GM23338 (cell line): ENCODE results near the gene ELFN1. TPM values are rescaled to one million over a fixed set of nuclear protein-coding genes. Genes with fewer than 3 reads are reported as not detected.

Source experiments
- ATAC-seq: fragments of 200-7000 bp; cut with Tn5 transposase; 3 replicates; pipeline ENCODE4 v1.9.1; 2020
- DNase-seq: peaks from one replicate; pipeline ENCODE4 v3.0.0-alpha.2; 2015; ENCODE audit warnings: low spot score
- H2AFZ ChIP-seq: fragments of 200-600 bp; sonication (generic); 2 replicates; pipeline ENCODE4 v1.8.0; 2016; ENCODE audit warnings: antibody characterized with exemption, mild to moderate bottlenecking, moderate library complexity
- H3F3A ChIP-seq: fragments of 200-600 bp; sonication (generic); replicated peaks from 2 replicates; pipeline ENCODE4 v1.8.0; 2017; ENCODE audit warnings: antibody characterized with exemption, mixed run types, low read depth
- H3K27ac ChIP-seq: fragments of 200-600 bp; sonication (generic); 2 replicates; pipeline ENCODE4 v1.6.1; 2016; ENCODE audit warnings: low read depth
- H3K27me3 ChIP-seq: fragments of 200-600 bp; sonication (generic); 2 replicates; pipeline ENCODE4 v1.8.0; 2016; ENCODE audit warnings: mild to moderate bottlenecking, mixed run types, moderate library complexity; ENCODE audit not compliant: insufficient read depth
- H3K36me3 ChIP-seq: fragments of 200-600 bp; sonication (generic); 2 replicates; pipeline ENCODE4 v1.8.0; 2016; ENCODE audit warnings: mild to moderate bottlenecking; ENCODE audit not compliant: insufficient read depth
- H3K4me1 ChIP-seq: fragments of 200-600 bp; sonication (generic); 2 replicates; pipeline ENCODE4 v1.8.0; 2016; ENCODE audit warnings: mild to moderate bottlenecking, moderate library complexity; ENCODE audit not compliant: insufficient read depth
- H3K4me2 ChIP-seq: fragments of 200-600 bp; sonication (generic); 2 replicates; pipeline ENCODE4 v1.7.1; 2017; ENCODE audit warnings: mixed run types
- H3K4me3 ChIP-seq: fragments of 200-600 bp; sonication (generic); 2 replicates; pipeline ENCODE4 v1.6.1; 2016; ENCODE audit warnings: mixed run types
- H3K79me2 ChIP-seq: fragments of 200-600 bp; sonication (generic); replicated peaks from 2 replicates; pipeline ENCODE4 v1.8.0; 2017; ENCODE audit warnings: mild to moderate bottlenecking; ENCODE audit not compliant: insufficient read depth
- H3K9me2 ChIP-seq: fragments of 200-600 bp; sonication (generic); 2 replicates; pipeline ENCODE4 v1.8.0; 2017; ENCODE audit not compliant: insufficient read depth
- H4K20me1 ChIP-seq: fragments of 200-600 bp; sonication (generic); replicated peaks from 2 replicates; pipeline ENCODE4 v1.8.0; 2017; ENCODE audit warnings: mild to moderate bottlenecking; ENCODE audit not compliant: insufficient read depth
- H3K27ac Mint-ChIP-seq: 2 replicates; pipeline ENCODE4 v1.8.0; 2020; ENCODE audit warnings: inconsistent platforms, mild to moderate bottlenecking, moderate library complexity, mixed read lengths
- H3K27me3 Mint-ChIP-seq: 3 replicates; pipeline ENCODE4 v1.8.0; 2022; ENCODE audit warnings: low read depth, mild to moderate bottlenecking, moderate library complexity, mixed read lengths, inconsistent platforms; ENCODE audit not compliant: insufficient read depth, poor library complexity
- H3K36me3 Mint-ChIP-seq: 3 replicates; pipeline ENCODE4 v1.8.0; 2021; ENCODE audit warnings: low read depth, mild to moderate bottlenecking, inconsistent platforms, moderate library complexity, mixed read lengths
- H3K4me1 Mint-ChIP-seq: 3 replicates; pipeline ENCODE4 v1.8.0; 2020; ENCODE audit warnings: mild to moderate bottlenecking, inconsistent platforms, mixed read lengths
- H3K4me3 Mint-ChIP-seq: 3 replicates; pipeline ENCODE4 v1.8.0; 2021; ENCODE audit warnings: moderate library complexity, mild to moderate bottlenecking, inconsistent platforms, mixed read lengths
- H3K9me3 Mint-ChIP-seq: 3 replicates; pipeline ENCODE4 v1.8.0; 2020; ENCODE audit warnings: moderate library complexity, mild to moderate bottlenecking, inconsistent platforms, mixed read lengths
- ETS1 ChIP-seq: IDR thresholded peaks from 2 replicates; pipeline ENCODE4 v1.6.1; 2016; ENCODE audit warnings: antibody characterized with exemption
- polyA plus RNA-seq: library from polyadenylated mRNA; unstranded; fragments of >200 nt; fragmentation: Nextera tagmentation; extraction: Ambion mirVana; gene quantifications from 2 replicates; pipeline ENCODE4 v1.2.1, GENCODE V29; 2016
- total RNA-seq: library from RNA; depleted of rRNA; stranded (reverse); fragments of >200 nt; shearing (Covaris generic); gene quantifications from 2 replicates; pipeline ENCODE4 v1.2.3, GENCODE V29; 2014
- TF ChIP-seq, protein P1 (sequence below): fragments of 250-450 bp; sonication (Bioruptor Pico); IDR thresholded peaks from 2 replicates; pipeline ENCODE4 v1.5.0; 2020; ENCODE audit warnings: mild to moderate bottlenecking, moderate library complexity

ELFN1 gene
- total and polyA plus RNA-seq, 2 experiments from 2014 or later, result 0.08 to 3.5 TPM

GRCh38 chr7:1694611-1695511 lies 24.8 kb downstream of the ELFN1 start (continued):
- TF ChIP-seq, protein P1, sequence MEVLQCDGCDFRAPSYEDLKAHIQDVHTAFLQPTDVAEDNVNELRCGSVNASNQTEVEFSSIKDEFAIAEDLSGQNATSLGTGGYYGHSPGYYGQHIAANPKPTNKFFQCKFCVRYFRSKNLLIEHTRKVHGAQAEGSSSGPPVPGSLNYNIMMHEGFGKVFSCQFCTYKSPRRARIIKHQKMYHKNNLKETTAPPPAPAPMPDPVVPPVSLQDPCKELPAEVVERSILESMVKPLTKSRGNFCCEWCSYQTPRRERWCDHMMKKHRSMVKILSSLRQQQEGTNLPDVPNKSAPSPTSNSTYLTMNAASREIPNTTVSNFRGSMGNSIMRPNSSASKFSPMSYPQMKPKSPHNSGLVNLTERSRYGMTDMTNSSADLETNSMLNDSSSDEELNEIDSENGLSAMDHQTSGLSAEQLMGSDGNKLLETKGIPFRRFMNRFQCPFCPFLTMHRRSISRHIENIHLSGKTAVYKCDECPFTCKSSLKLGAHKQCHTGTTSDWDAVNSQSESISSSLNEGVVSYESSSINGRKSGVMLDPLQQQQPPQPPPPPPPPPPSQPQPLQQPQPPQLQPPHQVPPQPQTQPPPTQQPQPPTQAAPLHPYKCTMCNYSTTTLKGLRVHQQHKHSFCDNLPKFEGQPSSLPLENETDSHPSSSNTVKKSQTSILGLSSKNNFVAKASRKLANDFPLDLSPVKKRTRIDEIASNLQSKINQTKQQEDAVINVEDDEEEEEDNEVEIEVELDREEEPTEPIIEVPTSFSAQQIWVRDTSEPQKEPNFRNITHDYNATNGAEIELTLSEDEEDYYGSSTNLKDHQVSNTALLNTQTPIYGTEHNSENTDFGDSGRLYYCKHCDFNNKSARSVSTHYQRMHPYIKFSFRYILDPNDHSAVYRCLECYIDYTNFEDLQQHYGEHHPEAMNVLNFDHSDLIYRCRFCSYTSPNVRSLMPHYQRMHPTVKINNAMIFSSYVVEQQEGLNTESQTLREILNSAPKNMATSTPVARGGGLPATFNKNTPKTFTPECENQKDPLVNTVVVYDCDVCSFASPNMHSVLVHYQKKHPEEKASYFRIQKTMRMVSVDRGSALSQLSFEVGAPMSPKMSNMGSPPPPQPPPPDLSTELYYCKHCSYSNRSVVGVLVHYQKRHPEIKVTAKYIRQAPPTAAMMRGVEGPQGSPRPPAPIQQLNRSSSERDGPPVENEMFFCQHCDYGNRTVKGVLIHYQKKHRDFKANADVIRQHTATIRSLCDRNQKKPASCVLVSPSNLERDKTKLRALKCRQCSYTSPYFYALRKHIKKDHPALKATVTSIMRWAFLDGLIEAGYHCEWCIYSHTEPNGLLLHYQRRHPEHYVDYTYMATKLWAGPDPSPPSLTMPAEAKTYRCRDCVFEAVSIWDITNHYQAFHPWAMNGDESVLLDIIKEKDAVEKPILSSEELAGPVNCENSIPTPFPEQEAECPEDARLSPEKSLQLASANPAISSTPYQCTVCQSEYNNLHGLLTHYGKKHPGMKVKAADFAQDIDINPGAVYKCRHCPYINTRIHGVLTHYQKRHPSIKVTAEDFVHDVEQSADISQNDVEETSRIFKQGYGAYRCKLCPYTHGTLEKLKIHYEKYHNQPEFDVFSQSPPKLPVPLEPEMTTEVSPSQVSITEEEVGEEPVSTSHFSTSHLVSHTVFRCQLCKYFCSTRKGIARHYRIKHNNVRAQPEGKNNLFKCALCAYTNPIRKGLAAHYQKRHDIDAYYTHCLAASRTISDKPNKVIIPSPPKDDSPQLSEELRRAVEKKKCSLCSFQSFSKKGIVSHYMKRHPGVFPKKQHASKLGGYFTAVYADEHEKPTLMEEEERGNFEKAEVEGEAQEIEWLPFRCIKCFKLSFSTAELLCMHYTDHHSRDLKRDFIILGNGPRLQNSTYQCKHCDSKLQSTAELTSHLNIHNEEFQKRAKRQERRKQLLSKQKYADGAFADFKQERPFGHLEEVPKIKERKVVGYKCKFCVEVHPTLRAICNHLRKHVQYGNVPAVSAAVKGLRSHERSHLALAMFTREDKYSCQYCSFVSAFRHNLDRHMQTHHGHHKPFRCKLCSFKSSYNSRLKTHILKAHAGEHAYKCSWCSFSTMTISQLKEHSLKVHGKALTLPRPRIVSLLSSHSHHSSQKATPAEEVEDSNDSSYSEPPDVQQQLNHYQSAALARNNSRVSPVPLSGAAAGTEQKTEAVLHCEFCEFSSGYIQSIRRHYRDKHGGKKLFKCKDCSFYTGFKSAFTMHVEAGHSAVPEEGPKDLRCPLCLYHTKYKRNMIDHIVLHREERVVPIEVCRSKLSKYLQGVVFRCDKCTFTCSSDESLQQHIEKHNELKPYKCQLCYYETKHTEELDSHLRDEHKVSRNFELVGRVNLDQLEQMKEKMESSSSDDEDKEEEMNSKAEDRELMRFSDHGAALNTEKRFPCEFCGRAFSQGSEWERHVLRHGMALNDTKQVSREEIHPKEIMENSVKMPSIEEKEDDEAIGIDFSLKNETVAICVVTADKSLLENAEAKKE, result no peak

GRCh38 chr7:1695800-1696454 lies 25.9 kb downstream of the ELFN1 start:
- no peak for TF ChIP-seq ETS1
- no peak overlapping the region for H3K27ac ChIP-seq
- peaks cover 21% of the 10 kb centered on the region for H3K4me1 Mint-ChIP-seq
- no peaks in the 10 kb centered on the region for H3K36me3 ChIP-seq
- DNase-seq, result no peak
- no peak overlapping the region for H3K4me3 ChIP-seq
- H3K4me1 ChIP-seq, result peaks cover 7% of the 10 kb centered on the region
- H3K27me3 Mint-ChIP-seq, result peaks cover 9% of the 10 kb centered on the region
- H3K4me2 ChIP-seq, result no peak overlapping the region
- peaks cover 4% of the 10 kb centered on the region; the same call in 2 of the 3 replicates for H3K9me3 Mint-ChIP-seq
- no peak for ATAC-seq
- no peaks in the 10 kb centered on the region; the same call in 2 of the 3 replicates for H3K36me3 Mint-ChIP-seq
- H3K27ac Mint-ChIP-seq, result no peak overlapping the region
- no peaks in the 10 kb centered on the region for H4K20me1 ChIP-seq
- no peaks in the 10 kb centered on the region for H3F3A ChIP-seq
- H3K9me2 ChIP-seq, result no peaks in the 10 kb centered on the region
- H3K79me2 ChIP-seq, result no peaks in the 10 kb centered on the region
- H3K27me3 ChIP-seq, result no peaks in the 10 kb centered on the region
- no peak overlapping the region for H2AFZ ChIP-seq
- H3K4me3 Mint-ChIP-seq, result no peak overlapping the region
